ENCODE results near the gene MSRB3. TPM values are rescaled to one million over a fixed set of nuclear protein-coding genes. Genes with fewer than 3 reads are reported as not detected.

The MSRB3 gene
- total RNA-seq, 1 donor from 2014 or later: 1.1 TPM

DNA sequence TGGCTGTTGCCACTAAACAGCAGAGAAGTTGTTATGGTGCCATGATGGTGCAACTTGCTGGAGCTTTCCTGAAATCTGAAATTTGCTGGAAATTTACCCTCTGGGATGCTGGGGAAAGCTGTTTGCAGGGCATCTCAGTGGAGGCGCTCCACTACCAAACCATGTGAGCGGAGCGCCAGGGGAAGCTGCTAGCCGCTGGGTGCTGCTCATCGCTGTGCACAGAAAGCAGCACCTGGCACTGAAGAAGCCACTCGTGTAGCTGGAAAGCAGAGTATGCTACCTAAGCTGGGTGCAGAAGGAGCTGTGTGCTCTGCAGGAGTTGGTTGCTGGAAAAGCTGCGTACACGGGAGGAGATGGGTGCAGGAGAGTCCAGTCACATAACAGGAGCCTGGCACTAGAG is 53.0 kb downstream of the MSRB3 start:
- TF ChIP-seq, protein P1, sequence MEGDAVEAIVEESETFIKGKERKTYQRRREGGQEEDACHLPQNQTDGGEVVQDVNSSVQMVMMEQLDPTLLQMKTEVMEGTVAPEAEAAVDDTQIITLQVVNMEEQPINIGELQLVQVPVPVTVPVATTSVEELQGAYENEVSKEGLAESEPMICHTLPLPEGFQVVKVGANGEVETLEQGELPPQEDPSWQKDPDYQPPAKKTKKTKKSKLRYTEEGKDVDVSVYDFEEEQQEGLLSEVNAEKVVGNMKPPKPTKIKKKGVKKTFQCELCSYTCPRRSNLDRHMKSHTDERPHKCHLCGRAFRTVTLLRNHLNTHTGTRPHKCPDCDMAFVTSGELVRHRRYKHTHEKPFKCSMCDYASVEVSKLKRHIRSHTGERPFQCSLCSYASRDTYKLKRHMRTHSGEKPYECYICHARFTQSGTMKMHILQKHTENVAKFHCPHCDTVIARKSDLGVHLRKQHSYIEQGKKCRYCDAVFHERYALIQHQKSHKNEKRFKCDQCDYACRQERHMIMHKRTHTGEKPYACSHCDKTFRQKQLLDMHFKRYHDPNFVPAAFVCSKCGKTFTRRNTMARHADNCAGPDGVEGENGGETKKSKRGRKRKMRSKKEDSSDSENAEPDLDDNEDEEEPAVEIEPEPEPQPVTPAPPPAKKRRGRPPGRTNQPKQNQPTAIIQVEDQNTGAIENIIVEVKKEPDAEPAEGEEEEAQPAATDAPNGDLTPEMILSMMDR (IDR thresholded peaks at IDR 0.05; ENCODE audit: unreplicated experiment): no peak
- no peak overlapping the region for H3K4me3 Mint-ChIP-seq (ENCODE audit: low read depth)
- H3K9me3 Mint-ChIP-seq (ENCODE audit: low read depth): no peaks in the 10 kb centered on the region
- no peaks in the 10 kb centered on the region for H3K27me3 Mint-ChIP-seq
- no peak overlapping the region for H3K27ac Mint-ChIP-seq
- H3K36me3 Mint-ChIP-seq (ENCODE audit: insufficient read depth): no peaks in the 10 kb centered on the region
- no peak for DNase-seq (ENCODE audit: low spot score, unreplicated experiment)
- peaks cover 14% of the 10 kb centered on the region for H3K4me1 Mint-ChIP-seq (ENCODE audit: low read depth)

DNA sequence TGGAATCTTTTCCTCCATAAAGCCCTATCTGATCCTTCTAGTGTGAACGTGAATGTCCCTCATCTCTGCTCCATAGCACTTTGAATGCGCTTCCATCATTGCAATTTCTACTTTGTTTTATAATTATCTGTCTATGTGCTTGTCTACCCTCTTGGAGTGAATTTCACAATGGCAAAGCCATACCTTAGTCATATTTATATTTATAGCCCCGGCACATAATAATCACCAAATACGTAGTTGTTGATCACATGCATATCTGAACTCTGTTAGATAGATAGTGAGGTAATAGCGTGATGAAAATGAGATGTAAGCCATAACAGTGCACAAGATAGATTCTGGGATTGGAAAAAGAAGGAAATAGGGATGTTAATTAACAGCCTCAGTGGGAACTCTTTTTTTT is 55.2 kb downstream of the MSRB3 start:
- DNase-seq (ENCODE audit: low spot score, unreplicated experiment): no peak
- H3K9me3 Mint-ChIP-seq (ENCODE audit: low read depth): no peaks in the 10 kb centered on the region
- no peak overlapping the region for H3K27ac Mint-ChIP-seq
- H3K36me3 Mint-ChIP-seq (ENCODE audit: insufficient read depth): no peaks in the 10 kb centered on the region
- peaks cover 6% of the 10 kb centered on the region for H3K4me1 Mint-ChIP-seq (ENCODE audit: low read depth)
- no peaks in the 10 kb centered on the region for H3K27me3 Mint-ChIP-seq
- TF ChIP-seq, protein P1 (IDR thresholded peaks at IDR 0.05; ENCODE audit: unreplicated experiment): no peak
- H3K4me3 Mint-ChIP-seq (ENCODE audit: low read depth): no peak overlapping the region

DNA sequence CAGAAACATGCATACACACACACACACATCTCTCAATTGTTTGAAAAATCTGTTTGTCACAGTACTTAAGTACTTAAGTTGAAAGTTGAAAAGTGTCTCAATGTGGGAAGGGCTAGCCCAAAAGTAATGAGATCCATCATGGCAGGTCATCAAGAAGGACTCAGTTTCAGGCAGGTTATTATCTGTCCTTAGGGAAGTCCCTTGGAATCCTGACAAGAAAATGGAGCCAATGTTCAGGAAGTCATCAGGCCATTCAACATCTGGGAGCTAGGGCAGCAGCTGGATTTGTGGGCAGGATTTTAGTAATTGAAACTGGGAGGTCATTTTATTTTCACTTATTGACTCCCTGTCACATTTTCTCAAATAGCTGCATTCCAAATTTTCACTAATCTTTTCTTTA is 56.0 kb downstream of the MSRB3 start:
- no peak for DNase-seq (ENCODE audit: low spot score, unreplicated experiment)
- Mint-ChIP-seq H3K27ac (no peak overlapping the region), H3K36me3 (ENCODE audit: insufficient read depth) (no peaks in the 10 kb centered on the region), H3K9me3 (ENCODE audit: low read depth) (no peaks in the 10 kb centered on the region), H3K27me3 (no peaks in the 10 kb centered on the region), H3K4me1 (ENCODE audit: low read depth) (peaks cover 5% of the 10 kb centered on the region), H3K4me3 (ENCODE audit: low read depth) (no peak overlapping the region)
- TF ChIP-seq, protein P1 (IDR thresholded peaks at IDR 0.05; ENCODE audit: unreplicated experiment): no peak

DNA sequence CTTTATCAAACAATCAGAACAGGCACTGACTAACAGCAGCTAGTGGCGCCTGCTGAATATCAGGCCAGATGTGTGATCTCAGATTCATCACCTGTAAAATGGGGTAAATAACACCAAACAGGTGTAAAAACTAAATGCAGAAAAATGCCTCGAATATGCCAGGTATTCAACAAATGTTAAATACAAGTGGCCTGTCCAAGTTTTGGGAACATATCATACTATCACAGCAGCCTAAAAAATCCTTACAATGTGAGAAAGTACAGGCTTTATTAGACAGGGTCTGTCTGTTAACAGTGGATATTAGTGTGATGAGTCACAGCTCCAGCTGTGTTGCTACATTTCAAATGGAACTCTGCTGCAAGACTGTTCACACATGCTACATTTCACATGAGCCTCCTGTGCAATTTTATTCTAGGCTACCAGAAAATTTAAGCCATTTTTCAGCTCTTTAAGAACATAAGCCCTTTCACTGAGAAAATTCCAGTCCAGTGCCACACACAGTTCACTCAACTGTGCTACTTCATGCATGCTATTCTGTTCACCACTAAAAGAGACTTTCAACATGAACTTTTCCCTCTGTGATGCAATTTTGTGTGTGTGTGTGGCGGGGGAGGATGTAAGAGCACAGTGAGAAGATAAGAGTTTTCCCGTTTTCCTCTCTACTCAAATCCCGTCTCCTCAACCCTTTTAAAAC is 56.7 kb downstream of the MSRB3 start:
- H3K9me3 Mint-ChIP-seq (ENCODE audit: low read depth): no peaks in the 10 kb centered on the region
- no peak for DNase-seq (ENCODE audit: low spot score, unreplicated experiment)
- no peaks in the 10 kb centered on the region for H3K27me3 Mint-ChIP-seq
- TF ChIP-seq, protein P1 (IDR thresholded peaks at IDR 0.05; ENCODE audit: unreplicated experiment): no peak
- H3K36me3 Mint-ChIP-seq (ENCODE audit: insufficient read depth): no peaks in the 10 kb centered on the region
- H3K4me1 Mint-ChIP-seq (ENCODE audit: low read depth): peaks cover 5% of the 10 kb centered on the region
- H3K4me3 Mint-ChIP-seq (ENCODE audit: low read depth): no peak overlapping the region
- H3K27ac Mint-ChIP-seq: no peak overlapping the region

DNA sequence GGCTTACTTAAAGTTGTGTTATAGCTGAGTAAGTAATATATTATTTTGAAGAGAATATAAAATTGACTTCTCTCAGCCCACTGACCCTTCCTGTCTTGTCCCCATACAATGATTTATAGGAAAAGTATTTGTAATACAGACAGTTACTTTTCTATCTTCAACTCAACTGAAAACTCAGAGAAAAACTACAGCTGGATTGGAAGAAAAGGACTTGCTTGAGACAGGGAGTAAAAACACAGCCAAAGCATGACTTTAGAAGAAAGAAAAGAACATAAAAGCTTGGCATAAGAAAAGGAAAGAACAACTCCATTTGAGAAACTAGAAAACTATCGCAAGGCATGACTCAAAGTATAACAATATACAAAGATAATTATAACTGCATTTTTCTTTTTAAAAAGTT is 57.5 kb downstream of the MSRB3 start:
- H3K9me3 Mint-ChIP-seq (ENCODE audit: low read depth): no peaks in the 10 kb centered on the region
- TF ChIP-seq, protein P1 (IDR thresholded peaks at IDR 0.05; ENCODE audit: unreplicated experiment): no peak
- H3K27ac Mint-ChIP-seq: no peak overlapping the region
- H3K27me3 Mint-ChIP-seq: no peaks in the 10 kb centered on the region
- no peak for DNase-seq (ENCODE audit: low spot score, unreplicated experiment)
- H3K4me3 Mint-ChIP-seq (ENCODE audit: low read depth): no peak overlapping the region
- H3K36me3 Mint-ChIP-seq (ENCODE audit: insufficient read depth): no peaks in the 10 kb centered on the region
- peaks cover 5% of the 10 kb centered on the region for H3K4me1 Mint-ChIP-seq (ENCODE audit: low read depth)
